COR-L47 (cell line): ENCODE measurements around the gene CSTA.

Experiments used
- DNase-seq: peaks from one replicate; lab custom pipeline; 2025; lab: John Stamatoyannopoulos, UW

Gene CSTA

GRCh38 chr3:122382888-122383666, 58.0 kb downstream of the CSTA start, which contains the start of gene MIX23:
Gene MIX23 (minus strand): TSS chr3:122383231. CDS start chr3:122383224, 7 bp downstream.
- peak; percentile 92 for DNase-seq

- peak; percentile 99 for DNase-seq
These were observed 59.0 kb downstream of the CSTA start, which contains the start of gene FAM162A for GRCh38 chr3:122383771-122384697. Gene FAM162A (plus strand): TSS chr3:122384182. CDS start chr3:122384266, 84 bp downstream.

- no peak for DNase-seq
These were observed 62.7 kb downstream of the CSTA start for GRCh38 chr3:122387709-122388108.

GRCh38 chr3:122389197-122389596, 64.1 kb downstream of the CSTA start:
- DNase-seq = no peak

GRCh38 chr3:122389892-122390291, 64.8 kb downstream of the CSTA start:
- DNase-seq = no peak

GRCh38 chr3:122390665-122391064, 65.6 kb downstream of the CSTA start:
- no peak for DNase-seq
